ENCODE data around the gene OPN4. TPM values are rescaled to one million over a fixed set of nuclear protein-coding genes. Genes with fewer than 3 reads are reported as not detected.
A peak's percentile ranks its signal among the peaks of the same experiment; 100 is the strongest.

Gene OPN4
- total and polyA plus RNA-seq, 9 donors: 0.08 TPM; not detected in 8

GRCh38 chr10:86655596-86655995 is 1.2 kb downstream of the OPN4 start:
- no peaks in the 10 kb centered on the region for H3K36me3 ChIP-seq
- H3K27me3 ChIP-seq: no peaks in the 10 kb centered on the region
- no peaks in the 10 kb centered on the region for H3K4me1 ChIP-seq (ENCODE audit: insufficient read depth)
- H3K9me3 ChIP-seq: no peaks in the 10 kb centered on the region
- peak in 2 of 5 donors; percentile 5 to 16 for DNase-seq
- 86 to 100% (median 92%) methylated on average over 3 of the region's 3 CpGs for WGBS, 3 donors
- TF ChIP-seq POLR2A (IDR thresholded peaks at IDR 0.05): no peak
- no peak for TF ChIP-seq EP300 (IDR thresholded peaks at IDR 0.05)
- TF ChIP-seq, protein P1, sequence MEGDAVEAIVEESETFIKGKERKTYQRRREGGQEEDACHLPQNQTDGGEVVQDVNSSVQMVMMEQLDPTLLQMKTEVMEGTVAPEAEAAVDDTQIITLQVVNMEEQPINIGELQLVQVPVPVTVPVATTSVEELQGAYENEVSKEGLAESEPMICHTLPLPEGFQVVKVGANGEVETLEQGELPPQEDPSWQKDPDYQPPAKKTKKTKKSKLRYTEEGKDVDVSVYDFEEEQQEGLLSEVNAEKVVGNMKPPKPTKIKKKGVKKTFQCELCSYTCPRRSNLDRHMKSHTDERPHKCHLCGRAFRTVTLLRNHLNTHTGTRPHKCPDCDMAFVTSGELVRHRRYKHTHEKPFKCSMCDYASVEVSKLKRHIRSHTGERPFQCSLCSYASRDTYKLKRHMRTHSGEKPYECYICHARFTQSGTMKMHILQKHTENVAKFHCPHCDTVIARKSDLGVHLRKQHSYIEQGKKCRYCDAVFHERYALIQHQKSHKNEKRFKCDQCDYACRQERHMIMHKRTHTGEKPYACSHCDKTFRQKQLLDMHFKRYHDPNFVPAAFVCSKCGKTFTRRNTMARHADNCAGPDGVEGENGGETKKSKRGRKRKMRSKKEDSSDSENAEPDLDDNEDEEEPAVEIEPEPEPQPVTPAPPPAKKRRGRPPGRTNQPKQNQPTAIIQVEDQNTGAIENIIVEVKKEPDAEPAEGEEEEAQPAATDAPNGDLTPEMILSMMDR (IDR thresholded peaks at IDR 0.05): no peak
- intact Hi-C loops (cut with DNase I): no loop called here
- no peak overlapping the region for H3K27ac ChIP-seq
- H3K4me3 ChIP-seq: no peak overlapping the region

DNA sequence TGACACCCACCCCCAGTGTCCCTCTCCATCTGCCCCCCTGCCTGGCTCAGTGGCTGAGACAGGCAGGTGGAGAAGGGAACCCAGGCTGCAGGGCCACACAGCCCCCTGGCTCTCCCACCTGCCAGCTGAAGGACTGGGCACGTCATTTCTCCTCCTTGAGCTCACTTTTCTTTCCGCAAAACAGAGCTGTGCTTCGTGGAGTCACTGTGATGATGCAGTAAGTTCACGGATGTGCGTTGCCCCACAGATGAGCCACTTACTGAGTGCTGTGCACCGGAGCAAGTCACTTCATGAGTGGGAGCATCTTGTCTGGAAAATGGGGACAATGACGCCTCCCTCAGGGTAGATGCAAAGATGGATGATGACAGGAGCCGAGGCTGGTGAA is 2.7 kb downstream of the OPN4 start:
- Histone ChIP-seq H3K27ac (no peak overlapping the region), H3K4me3 (no peak overlapping the region), H3K27me3 (no peaks in the 10 kb centered on the region), H3K36me3 (no peaks in the 10 kb centered on the region), H3K9me3 (no peaks in the 10 kb centered on the region), H3K4me1 (ENCODE audit: insufficient read depth) (peaks cover 6% of the 10 kb centered on the region)
- peak in 1 of 5 donors; percentile 19 for DNase-seq
- TF ChIP-seq, protein P1 (IDR thresholded peaks at IDR 0.05): no peak
- TF ChIP-seq EP300 (IDR thresholded peaks at IDR 0.05): no peak
- no peak for TF ChIP-seq POLR2A (IDR thresholded peaks at IDR 0.05)
- WGBS, 3 donors: 92 to 95% (median 93%) methylated on average over 8 of the region's 8 CpGs
- intact Hi-C loops (cut with DNase I): no loop called here

DNA sequence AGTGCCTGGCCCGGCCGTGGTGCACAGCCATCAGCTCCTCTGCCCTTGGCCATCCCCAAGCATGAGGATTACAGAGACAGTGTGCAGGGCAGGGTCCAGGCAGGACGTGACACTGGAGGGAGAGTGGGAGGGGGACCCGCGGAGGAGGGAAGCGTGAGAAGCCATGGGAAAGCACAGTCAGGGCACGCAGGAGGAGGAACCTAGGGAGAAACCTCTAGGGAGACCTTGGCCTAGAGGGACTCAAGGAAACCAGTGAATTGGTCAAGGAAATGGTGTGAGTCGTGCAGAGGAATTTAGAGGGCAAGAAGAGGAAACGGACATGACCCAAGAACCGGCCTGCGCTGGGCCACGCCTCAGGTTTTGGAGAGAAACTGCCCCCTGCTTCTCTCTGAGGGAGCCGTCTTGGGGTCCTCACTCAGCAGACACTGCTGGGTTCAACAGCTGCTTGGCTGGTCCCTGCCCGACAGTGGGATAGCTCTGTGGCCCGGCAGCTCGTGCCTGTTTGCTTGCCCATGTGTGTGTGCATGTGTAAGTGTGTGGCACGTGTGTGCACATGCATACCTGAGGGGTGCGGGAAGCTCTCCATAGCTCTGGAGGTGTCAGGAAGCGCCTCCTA is 3.2 kb downstream of the OPN4 start:
- TF ChIP-seq POLR2A (IDR thresholded peaks at IDR 0.05) (no peak), EP300 (IDR thresholded peaks at IDR 0.05) (no peak)
- TF ChIP-seq, protein P1 (IDR thresholded peaks at IDR 0.05): no peak
- Histone ChIP-seq H3K4me1 (ENCODE audit: insufficient read depth) (peaks cover 8% of the 10 kb centered on the region), H3K27me3 (no peaks in the 10 kb centered on the region), H3K36me3 (no peaks in the 10 kb centered on the region), H3K27ac (no peak overlapping the region), H3K4me3 (no peak overlapping the region), H3K9me3 (no peaks in the 10 kb centered on the region)
- intact Hi-C loops (cut with DNase I): no loop called here
- DNase-seq: peak in 2 of 5 donors; percentile 8 to 19
- WGBS, 3 donors: 75 to 76% (median 76%) methylated on average over 19 of the region's 19 CpGs

- Histone ChIP-seq H3K36me3 (no peaks in the 10 kb centered on the region), H3K4me1 (ENCODE audit: insufficient read depth) (peaks cover 8% of the 10 kb centered on the region), H3K4me3 (no peak overlapping the region), H3K9me3 (no peaks in the 10 kb centered on the region), H3K27me3 (no peaks in the 10 kb centered on the region), H3K27ac (no peak overlapping the region)
- 88 to 94% (median 92%) methylated on average over 12 of the region's 12 CpGs for WGBS, 3 donors
- intact Hi-C loops (cut with DNase I): no loop called here
- DNase-seq: peak in 2 of 5 donors; percentile 7 to 23
- TF ChIP-seq EP300 (IDR thresholded peaks at IDR 0.05) (no peak), POLR2A (IDR thresholded peaks at IDR 0.05) (no peak)
- TF ChIP-seq, protein P1 (IDR thresholded peaks at IDR 0.05): no peak
Observed at GRCh38 chr10:86658261-86658741, 4.0 kb downstream of the OPN4 start.

Measured in ovary (tissue), 9 donors.